ENCODE data around the gene CD2AP.
"Not testable (repeated sequence)": the region's sequence is repeated elsewhere in the genome, so short reads cannot be mapped to it uniquely, and the experiment has no call there.

Gene CD2AP

GRCh38 chr6:47464052-47464451, 13.5 kb upstream of the CD2AP start:
- DNase-seq, result no peak

GRCh38 chr6:47465117-47465516, 12.5 kb upstream of the CD2AP start:
- no peak for DNase-seq

- DNase-seq, result no peak
These were observed 5.7 kb upstream of the CD2AP start for GRCh38 chr6:47471911-47472310.

GRCh38 chr6:47473791-47474346, 3.7 kb upstream of the CD2AP start:
- DNase-seq, result no peak

GRCh38 chr6:47475319-47475816, 2.2 kb upstream of the CD2AP start:
- no peak for DNase-seq

GRCh38 chr6:47476781-47477496, 650 bp upstream of the CD2AP start:
- no peak for DNase-seq

- DNase-seq, result peak; percentile 9
These were observed 897 bp downstream of the CD2AP start for GRCh38 chr6:47478233-47479139.

GRCh38 chr6:47479140-47479508, 1.5 kb downstream of the CD2AP start:
- DNase-seq, result peak; percentile 7

- no peak for DNase-seq
These were observed 2.3 kb downstream of the CD2AP start for GRCh38 chr6:47479874-47480273.

- not testable (repeated sequence) for DNase-seq
These were observed 3.6 kb downstream of the CD2AP start for GRCh38 chr6:47481213-47481612.

GRCh38 chr6:47481806-47482205, 4.2 kb downstream of the CD2AP start:
- DNase-seq, result no peak

- no peak for DNase-seq
These were observed 5.9 kb downstream of the CD2AP start for GRCh38 chr6:47483516-47483852.

GRCh38 chr6:47483853-47484546, 6.4 kb downstream of the CD2AP start:
- DNase-seq, result no peak

GRCh38 chr6:47484616-47485015, 7.0 kb downstream of the CD2AP start:
- DNase-seq, result no peak

GRCh38 chr6:47485083-47485482, 7.5 kb downstream of the CD2AP start:
- DNase-seq, result no peak

GRCh38 chr6:47485491-47486135, 8.0 kb downstream of the CD2AP start:
- no peak for DNase-seq

GRCh38 chr6:47489995-47490394, 12.4 kb downstream of the CD2AP start:
- no peak for DNase-seq

GRCh38 chr6:47490676-47491075, 13.1 kb downstream of the CD2AP start:
- DNase-seq, result no peak

- no peak for DNase-seq
These were observed 14.8 kb downstream of the CD2AP start for GRCh38 chr6:47492355-47492754.

GRCh38 chr6:47495207-47495606, 17.6 kb downstream of the CD2AP start:
- DNase-seq, result no peak

- DNase-seq, result no peak
These were observed 18.5 kb downstream of the CD2AP start for GRCh38 chr6:47495954-47496545.

- no peak for DNase-seq
These were observed 19.5 kb downstream of the CD2AP start for GRCh38 chr6:47496935-47497579.
